ENCODE results near the gene LMF2. TPM values are rescaled to one million over a fixed set of nuclear protein-coding genes. Genes with fewer than 3 reads are reported as not detected.

LMF2 gene, protein sequence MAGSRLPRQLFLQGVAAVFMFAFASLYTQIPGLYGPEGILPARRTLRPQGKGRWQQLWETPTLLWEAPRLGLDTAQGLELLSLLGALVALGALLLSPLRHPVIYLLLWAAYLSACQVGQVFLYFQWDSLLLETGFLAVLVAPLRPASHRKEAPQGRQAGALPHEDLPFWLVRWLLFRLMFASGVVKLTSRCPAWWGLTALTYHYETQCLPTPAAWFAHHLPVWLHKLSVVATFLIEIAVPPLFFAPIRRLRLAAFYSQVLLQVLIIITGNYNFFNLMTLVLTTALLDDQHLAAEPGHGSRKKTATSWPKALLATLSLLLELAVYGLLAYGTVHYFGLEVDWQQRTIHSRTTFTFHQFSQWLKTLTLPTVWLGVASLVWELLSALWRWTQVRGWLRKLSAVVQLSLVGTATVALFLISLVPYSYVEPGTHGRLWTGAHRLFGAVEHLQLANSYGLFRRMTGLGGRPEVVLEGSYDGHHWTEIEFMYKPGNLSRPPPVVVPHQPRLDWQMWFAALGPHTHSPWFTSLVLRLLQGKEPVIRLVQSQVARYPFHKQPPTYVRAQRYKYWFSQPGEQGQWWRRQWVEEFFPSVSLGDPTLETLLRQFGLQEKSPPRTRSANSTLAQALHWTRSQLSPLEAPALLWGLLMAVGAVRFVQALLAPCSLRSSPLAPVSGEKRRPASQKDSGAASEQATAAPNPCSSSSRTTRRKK
- 21.3 and 28.7 TPM in 2 replicates for total RNA-seq (2014; rRNA removed; shearing (Covaris generic))

DNA sequence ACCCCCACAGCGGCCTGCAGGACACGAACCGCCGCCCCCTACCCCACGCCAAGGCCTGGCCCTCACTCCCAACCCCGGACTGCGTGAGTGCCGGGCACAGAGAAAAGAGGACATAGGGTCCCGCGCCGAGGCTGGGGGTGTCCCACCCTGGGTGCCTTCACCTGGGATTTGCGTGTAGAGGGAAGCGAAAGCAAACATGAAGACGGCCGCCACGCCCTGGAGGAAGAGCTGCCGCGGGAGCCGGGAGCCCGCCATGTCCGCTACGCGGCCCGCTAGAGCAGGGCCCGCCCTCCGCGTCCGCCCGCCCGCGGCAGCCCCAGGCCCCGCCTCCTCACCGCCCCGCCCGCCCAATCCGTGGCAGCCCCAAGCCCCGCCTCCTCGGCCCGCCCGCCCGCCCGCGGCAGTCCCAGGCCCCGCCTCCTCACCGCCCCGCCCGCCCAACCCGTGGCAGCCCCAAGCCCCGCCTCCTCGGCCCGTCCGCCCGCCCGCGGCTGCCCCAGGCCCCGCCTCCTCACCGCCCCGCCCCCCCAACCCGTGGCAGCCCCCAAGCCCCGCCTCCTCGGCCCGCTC is at the start of gene LMF2:
TSS of gene LMF2 (minus strand) at position 282 of the 570 bp plus-strand sequence. CDS start at position 255, 27 bp downstream.
- DNase-seq (ENCODE audit: low spot score) = peak; percentile 46

DNA sequence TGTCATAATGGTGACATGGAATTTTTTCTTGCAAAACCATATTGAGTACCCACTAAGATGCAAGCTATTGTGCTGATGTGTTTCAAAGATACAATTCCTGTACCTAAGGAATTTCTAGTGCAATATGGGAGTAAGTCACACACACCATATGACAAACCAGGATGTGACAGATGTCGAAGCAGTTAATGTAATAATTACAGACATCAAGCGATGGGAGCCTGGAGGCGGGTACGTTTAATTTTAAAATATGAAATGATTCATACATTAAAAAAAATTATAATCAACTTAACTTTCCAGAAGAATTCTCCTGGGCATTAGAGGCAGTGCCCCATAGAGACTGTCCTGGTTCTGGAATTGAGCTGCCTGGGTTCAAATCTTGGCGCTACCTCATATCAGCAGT is 49.2 kb upstream of the LMF2 start:
- DNase-seq (ENCODE audit: low spot score) = no peak

DNA sequence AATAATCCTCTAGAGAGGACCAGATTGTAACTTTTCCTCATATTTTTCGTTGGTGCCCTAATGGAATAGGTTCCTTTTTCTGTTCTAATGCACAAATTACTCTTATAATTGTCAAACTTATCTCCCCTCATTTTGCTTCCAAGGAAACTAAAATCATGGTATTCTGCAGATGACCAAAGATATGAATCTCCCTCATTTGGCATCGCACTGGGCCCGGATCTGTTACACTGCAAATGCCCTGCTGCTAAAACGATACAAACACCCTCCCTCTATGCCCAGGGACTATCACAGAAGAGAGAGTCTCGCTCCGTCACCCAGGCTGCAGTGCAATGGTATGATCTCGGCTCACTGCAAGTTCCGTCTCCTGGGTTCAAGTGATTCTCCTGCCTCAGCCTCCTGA is 45.8 kb upstream of the LMF2 start:
- DNase-seq (ENCODE audit: low spot score) = no peak

DNA sequence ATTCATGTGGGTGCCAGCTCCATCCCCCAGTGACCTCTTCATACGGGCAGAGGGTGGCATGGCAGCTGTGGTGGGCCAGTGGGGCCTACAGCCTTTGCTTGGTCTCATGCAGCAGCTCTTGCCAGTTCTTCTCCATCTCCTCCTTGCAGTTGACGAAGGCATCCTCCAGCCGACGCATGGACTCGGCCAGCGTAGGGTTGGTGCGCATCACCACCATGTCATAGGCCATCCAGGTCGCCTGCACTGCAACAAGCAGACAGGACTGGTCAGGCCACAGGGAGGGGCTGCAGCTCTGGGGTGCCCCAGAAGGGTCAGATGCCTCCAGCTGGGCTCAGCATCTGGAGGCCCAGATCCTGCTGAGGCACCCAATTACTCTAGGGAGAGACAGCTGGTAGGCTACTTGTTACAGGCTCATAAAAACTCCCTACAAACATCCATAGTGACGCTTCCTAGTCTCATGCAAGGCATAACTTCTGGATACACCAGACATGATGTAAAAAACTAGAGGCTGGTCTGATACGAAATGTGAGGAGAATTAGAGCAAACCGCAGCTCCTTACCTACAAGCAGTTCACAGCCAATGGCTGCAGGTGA is 43.8 kb upstream of the LMF2 start:
- DNase-seq (ENCODE audit: low spot score) = no peak

DNA sequence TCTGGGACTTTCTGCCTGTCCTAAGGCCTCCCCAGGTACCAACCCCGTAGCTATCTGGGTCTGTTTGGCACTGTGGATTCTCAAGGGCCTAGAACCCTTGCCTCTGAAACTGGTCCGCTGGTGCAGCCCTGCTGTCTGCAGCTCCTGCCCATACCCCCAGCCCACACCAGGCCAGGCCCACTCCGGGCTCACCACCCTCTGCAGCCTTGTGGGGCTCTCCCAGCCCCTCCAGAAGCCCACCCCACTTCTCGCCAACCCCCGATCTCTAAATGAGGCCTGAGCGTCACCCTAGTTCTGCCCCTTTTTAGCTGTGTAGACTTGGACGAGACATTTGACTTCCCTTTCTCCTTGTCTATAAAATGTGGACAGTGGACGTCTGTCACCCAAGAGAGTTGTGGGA is 42.9 kb upstream of the LMF2 start:
- DNase-seq (ENCODE audit: low spot score) = no peak

DNA sequence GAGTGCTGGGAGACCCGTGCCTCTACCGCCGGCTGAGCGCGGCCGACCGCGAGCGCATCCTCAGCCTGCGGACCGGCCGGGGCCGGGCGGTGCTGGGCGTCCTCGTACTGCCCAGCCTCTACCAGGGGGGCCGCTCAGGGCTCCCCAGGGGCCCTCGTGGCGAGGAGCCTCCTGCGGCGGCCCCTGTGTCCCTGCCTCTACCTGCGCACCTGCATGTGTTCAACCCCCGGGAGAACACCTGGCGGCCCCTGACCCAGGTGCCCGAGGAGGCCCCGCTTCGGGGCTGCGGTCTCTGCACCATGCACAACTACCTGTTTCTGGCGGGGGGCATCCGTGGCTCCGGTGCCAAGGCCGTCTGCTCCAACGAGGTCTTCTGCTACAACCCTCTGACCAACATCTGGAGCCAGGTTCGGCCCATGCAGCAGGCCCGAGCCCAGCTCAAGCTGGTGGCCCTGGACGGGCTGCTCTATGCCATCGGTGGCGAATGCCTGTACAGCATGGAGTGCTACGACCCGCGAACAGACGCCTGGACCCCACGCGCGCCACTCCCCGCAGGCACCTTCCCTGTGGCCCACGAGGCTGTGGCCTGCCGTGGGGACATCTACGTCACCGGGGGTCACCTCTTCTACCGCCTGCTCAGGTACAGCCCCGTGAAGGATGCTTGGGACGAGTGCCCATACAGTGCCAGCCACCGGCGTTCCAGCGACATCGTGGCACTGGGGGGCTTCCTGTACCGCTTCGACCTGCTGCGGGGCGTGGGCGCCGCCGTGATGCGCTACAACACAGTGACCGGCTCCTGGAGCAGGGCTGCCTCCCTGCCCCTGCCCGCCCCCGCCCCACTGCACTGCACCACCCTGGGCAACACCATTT is 41.7 kb upstream of the LMF2 start:
- no peak for DNase-seq (ENCODE audit: low spot score)

DNA sequence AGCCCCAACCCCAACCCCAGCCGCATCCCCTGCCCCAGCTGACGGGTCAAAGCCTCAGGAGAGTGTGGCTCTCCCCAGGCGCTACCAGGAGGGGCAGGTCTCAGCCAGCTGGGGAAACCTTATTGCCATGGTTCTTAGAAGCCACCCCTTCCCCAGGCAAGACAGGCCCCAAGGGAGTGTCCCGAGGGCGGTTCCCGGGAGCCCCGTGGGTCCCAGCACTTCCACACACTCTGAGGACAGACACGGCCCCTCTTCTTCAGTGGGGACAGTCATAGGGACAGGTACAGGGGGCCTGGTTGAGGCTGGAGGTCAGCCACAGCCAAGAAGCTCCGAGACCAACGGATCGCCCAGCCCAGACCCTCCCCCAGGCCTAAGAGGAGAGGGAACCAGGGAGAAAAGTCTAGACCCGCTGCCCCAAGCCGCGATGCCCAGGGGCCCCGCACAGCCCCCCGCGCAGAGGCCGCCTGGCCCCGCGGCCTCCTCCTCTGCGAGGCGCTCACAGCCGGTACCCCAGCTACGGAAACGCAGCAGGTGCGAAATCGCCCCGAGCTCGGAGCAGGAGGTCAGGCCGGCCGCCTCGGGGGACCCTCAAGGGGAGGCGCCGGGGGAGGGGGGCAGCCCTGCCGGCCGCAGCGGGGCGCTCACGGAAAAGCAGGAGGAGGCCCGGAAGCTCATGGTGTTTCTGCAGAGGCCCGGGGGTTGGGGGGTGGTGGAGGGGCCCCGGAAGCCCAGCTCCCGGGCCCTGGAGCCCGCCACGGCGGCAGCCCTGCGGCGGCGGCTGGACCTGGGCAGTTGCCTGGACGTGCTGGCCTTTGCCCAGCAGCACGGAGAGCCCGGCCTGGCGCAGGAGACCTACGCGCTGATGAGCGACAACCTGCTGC is 40.8 kb upstream of the LMF2 start:
- no peak for DNase-seq (ENCODE audit: low spot score)

DNA sequence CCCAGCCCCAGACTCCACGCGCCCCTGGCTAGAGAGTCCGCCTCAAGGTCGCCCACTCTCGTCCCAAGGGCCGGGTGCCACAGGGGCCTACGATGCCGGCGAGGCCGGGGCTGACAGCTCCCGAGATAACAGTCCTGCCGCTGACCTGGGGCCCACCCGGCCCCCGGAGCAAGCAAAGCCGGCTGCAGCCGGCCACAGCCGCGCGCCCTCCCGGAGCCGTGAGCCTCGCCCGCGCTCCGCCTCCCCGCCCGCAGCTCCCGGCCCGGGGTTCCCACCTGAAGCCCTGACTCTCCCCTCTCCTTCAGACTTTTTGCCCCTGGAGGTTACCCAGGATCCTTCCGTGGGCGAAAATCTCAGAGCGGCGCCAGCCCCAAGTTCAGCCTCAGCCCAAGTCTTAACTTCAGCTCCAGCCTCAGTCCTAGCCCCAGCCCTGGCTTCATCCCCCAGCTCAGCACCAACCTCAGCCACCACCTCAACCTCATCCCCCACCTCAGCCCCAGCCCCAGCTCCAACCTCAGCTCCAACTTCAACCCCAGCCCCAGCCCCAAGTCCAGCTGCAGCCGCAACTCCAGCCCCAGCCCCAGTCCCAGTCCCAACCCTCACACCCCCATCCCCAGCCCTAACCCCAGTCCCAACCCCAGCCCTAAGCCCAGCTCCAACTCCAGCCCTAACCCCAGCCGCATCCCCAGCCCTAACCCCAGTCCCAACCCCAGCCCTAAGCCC is 39.9 kb upstream of the LMF2 start:
- no peak for DNase-seq (ENCODE audit: low spot score)

DNA sequence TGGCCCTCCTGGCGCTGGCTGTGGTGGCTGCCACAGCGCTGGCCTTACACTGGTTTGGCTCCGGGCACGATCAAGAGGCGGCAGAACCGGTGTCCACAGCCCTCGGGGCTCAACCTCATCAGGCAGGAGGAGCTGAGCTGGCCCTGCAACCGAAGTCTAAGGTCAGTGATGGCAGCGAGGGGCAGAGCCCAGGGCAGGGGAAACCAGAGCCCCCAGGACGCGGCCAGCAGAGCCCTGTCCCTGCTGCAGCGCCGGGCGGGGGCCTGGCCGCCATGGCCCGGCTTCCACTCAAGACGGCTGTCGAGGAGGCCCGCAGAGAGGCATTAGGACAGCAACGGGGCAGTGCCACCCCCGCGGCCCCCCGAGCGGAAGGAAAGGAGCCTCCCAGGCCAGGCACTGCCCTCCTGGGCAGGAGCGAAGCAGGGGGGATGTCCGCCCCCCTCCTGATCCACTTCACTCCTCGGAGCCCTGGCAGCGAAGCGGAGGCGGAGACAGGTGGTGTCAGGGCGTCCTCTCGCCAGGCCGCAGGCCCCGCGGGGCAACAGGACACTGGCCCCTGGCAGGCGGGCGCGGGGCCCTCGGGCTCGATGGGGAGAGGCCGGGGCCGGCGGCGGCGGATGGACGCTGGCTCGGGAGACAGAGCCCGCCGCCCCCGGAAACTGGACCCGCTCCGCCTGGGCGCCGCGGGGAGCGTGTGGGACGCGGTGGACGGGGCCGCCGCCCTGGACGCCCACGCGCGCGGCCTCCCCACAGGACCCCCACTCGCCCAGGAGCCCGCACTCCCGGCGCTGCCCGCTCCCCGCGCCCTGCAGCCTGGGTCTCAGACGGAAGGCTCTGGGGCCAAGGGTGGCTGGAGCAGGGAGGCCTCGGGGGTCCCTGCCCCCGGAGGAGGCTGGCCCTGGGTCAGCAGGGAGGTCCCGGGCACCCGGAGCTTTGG is 39.1 kb upstream of the LMF2 start:
- no peak for DNase-seq (ENCODE audit: low spot score)

DNA sequence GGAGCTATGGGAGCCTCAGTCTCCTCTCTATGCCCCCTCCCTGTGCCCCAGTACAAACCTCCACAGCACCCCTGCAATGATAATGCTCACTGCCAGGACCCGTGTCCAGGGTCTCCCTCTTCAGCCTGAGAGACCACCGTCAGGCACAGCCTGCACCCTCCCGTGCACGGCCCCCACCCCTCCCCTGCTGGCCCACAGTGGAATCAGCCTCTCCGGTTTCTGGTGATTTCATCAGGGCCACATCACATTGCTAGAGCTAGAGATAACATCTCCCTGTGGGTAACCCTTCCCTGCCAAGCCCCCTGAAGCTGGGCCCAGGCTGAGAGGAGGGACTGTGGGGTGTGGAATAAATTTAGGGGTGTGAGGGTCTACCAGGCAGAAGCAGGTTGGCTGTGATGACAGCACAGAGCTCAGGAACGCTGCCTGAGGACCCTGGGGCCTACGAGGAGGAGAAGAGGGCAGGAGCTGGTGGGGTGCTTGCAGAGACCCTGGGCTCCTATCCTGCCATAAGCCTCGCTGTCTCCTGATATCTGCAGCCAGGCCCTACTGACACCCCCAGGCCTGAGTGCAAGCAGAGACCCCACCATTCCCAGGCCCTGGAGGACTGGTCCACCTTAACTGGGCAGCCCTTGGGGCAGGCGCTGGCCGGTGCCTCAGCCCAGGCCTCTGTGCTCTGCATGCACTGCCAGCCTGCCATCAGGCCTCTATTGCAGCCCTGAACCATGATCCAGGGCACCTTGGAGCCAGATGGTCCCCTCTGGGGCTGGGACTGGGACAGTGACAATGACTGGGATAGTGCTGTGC is 38.2 kb upstream of the LMF2 start, which contains the start of gene KLHDC7B:
TSS of gene KLHDC7B (plus strand) at position 378 of the 804 bp plus-strand sequence. CDS start at position 723, 345 bp downstream.
- DNase-seq (ENCODE audit: low spot score) = no peak

DNA sequence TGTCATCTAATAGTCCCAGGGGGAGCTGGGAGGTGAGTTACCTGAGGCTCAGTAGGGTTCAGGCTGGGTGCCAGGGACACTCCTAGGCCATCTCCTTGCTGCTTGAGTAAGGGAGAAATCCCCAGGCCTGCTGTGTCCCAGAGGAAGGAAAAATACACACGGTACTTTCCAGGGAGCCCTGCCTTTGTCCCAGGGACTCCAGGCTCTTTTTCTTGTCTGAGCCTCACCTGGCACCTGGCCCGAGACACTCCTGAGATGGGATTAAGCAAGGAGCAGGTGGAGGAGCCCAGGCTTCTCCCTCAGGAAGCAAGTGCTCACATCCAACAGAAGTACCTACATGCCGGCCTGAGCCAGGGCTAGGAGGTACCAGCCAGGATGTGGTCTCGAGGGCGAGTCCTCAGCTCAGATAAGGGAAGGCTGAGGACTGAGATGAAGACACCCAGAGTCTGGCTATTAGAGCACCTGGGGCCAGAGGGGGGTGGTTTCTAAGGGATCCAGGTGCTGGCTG is 37.3 kb upstream of the LMF2 start:
- DNase-seq (ENCODE audit: low spot score) = no peak

DNA sequence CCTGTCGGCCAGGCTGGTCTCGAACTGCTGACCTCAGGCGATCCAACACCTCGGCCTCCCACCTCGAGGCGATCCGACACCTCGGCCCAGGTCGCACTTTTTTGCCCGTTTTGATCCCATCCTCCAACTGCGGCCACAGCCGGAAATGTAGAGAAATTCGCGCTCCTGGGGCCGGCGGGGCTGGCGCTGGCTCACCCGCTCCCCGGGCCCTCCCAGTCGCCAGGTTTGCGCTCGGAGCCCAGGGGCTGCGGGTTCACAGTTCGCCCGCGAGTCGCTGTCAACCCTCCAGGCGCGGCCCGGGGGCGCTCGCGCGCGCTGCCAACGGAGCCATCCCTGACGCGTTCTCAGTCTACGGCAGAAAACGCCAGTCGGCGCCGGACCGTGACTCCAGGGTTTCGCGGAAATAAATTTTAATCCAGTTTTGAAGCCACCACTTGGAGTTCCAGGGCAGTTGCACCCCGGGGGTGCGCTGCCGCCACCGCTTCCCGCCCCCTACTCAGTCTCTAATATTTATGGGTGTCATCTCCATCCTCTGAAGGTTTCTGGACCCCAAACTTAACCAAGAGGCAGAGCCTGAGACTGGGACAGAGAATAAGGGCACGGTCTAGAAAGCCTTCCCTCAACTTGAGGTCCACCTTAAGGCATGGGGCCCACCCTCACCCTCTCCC is 36.7 kb upstream of the LMF2 start:
- DNase-seq (ENCODE audit: low spot score) = no peak

DNA sequence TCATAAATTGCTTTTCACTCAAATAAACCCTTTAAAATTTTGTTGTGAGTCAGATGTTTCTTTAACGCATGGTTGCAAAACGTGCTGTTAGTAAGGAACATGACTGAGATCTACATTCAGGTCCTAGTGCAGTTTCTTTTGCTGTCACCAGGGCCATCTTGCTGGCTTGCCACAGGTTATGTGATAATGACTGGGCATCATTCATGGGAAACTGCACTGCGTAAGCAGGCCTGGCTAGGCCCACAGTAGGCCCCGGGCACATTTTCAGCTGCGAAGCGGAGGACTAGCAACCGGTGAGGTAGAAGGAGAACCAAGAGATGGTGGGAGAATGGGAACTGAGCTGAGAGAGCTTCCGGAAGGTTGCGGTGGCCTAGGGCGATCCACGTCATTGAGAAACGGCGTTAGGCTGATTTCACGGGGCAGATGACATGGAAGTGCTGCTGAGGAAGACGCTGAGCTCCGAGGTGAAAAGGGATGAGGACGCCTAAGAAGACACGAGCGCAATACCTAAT is 35.0 kb upstream of the LMF2 start:
- no peak for DNase-seq (ENCODE audit: low spot score)

DNA sequence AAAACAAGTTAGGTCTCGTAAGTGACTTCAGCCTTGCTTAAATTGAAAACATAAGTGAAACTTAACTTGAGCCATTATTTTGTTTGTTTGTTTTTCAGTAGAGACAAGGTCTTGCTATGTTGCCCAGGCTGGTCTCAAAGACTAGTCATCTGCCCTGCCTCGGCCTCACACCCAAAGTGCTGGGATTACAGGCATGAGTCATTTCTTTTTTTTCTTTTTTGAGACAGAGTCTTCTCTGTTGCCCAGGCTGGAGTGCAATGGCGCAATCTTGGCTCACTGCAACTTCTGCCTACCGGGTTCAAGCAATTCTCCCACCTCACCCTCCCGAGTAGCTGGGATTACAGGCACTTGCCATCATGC is 34.1 kb upstream of the LMF2 start:
- DNase-seq (ENCODE audit: low spot score) = peak; percentile 41

DNA sequence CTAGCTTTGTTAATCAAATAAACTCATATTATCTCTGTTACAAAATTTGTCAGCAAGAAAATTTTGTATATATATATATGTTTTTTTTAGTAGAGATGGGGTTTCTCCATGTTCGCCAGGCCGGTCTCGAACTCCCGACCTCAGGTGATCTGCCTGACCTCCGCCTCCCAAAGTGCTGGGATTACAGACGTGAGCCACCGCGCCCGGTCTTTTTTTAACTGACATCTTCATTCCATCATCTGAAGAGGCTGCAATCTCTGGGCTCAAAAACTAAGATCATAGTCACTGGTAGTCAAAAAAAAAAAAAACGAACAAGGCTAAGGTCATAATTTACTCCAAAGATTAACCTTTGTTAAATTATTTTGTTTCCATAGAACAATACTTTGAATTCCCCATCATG is 32.9 kb upstream of the LMF2 start:
- DNase-seq (ENCODE audit: low spot score) = no peak

DNA sequence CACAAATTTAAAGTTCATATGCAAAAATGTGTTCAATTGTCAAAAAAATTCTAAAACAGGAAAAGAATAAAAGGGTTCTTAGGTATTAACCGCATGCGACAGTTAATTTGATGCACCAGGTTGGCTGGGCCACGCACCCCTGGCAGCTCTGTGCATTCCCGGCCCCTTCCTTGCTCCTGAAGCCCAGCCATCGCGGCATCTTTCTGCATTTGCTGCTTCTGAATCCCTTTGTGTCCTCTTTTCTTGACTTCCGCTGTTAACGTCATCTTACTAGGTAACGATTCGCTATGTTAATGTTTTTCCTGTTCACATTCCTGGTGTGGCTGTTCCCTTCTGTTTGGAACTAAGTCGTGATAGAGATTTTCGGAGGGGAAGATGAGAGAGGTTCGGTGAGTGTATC is 30.3 kb upstream of the LMF2 start:
- DNase-seq (ENCODE audit: low spot score) = no peak

DNA sequence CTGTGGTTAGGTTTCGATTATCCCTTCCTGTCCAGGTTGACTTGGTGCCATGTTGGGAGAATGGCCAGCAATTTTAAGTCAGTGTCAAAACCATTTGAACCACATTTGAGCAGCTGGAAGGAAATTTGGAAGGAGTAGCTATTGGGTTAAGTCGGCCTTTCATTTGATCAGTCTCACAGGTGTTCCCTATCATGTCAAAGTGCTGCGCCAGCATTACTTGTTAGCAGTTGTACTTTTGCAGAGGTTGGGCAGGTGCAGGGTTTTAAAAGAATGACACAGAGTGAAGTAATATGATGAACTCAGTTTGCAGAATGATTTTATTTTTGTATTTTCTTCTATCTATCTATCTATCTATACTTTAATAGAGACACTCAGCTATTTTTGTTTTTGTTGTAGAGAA is 28.7 kb upstream of the LMF2 start:
- DNase-seq (ENCODE audit: low spot score) = no peak
